Measurements from ENCODE around the gene B4GALT3. TPM values are rescaled to one million over a fixed set of nuclear protein-coding genes. Genes with fewer than 3 reads are reported as not detected.

Gene B4GALT3
- total RNA-seq, 1 donor from 2014 or later = 49.4 TPM

DNA sequence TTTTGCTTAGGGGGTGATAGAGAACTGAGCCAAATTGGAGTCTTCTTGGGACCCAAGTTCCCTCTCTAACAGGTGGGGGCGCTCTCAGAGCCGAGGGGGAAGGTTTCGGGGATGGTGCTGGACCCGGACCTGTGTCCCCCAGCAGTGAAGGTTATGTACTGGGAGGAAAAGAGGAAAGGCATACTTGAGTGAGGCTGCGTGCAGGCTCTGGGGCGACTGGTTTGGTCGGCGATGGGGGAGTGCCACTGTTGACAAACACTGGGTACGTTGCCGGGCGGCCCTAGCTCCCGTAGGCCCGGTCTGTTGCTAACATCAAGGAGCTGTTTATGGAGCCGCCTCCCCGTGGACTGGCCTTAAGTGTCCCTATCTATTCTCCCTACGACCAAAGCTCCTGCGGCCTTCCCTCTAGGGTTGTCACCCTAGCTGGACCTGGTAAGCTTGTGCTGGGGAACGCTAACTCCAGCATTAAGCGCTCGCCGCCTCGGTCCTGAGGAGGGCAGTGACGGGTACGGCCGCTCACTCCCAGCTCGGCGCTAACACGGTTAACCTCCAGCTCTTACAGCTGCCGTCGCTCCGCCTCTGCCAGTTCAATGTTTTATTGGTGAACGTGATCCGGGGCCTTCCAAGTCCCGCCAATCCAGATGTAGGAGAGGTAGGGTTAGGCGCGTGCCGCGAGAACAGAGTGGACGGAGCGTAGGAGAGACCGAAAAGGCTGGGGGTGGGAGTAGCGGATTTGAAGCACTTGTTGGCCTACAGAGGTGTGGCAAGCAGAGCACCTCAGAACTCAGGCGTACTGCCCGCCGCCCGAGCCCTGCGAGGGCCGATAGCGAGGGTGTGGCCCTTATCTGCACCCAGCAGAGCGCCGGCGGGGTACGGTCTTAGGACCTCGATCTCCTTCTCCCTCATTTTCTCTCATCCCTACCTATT is 11.3 kb downstream of the B4GALT3 start, which contains the start of gene PPOX:
Gene PPOX, plus strand, starts transcription at position 685 of the 927 bp plus-strand sequence. CDS start 422 bp downstream, outside the sequence.
- intact Hi-C loops (cut with micrococcal nuclease) = loop anchor here (1.0 to 2.0 kb wide), 6 partner anchors 11 to 59 kb away; partner anchors contain the start of genes B4GALT3, DEDD, NDUFS2 and UFC1

DNA sequence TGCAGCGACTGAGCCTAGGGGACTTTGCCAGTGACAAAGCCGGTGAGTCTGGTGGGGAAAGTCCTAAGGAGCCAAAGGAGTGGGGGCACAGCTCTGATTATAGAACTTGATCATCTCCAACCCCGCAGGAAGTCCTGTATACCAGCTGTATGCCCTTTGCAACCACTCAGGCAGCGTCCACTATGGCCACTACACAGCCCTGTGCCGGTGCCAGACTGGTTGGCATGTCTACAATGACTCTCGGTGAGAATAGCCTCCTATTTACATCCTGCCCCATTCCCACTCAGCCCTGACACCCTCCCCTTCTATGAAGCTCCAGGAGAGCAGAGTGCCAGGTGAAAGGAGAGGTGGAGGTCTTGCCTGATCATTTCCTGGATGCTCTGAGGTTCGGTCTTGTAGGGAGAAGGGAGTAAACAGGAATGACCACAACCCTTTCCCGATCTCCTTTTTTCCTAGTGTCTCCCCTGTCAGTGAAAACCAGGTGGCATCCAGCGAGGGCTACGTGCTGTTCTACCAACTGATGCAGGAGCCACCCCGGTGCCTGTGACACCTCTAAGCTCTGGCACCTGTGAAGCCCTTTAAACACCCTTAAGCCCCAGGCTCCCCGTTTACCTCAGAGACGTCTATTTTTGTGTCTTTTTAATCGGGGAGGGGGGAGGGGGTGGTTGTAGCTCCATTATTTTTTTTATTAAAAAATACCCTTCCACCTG is 12.3 kb downstream of the B4GALT3 start:
- intact Hi-C loops (cut with micrococcal nuclease) = no loop called here

DNA sequence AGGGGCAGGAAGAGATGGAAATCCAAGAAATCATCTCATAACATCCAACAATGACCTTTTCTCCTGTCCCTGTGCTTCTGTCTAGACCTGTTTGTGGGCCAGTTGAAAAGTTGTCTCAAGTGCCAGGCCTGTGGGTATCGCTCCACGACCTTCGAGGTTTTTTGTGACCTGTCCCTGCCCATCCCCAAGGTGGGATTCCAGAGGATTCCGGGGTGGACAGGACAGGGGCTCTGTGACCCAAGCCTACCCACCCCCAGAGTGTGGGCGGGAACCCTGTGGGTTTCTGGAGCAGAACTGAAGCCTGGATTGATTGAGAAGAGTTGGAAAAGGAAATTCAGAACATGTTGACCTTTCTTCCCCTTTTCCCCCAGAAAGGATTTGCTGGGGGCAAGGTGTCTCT is 13.5 kb downstream of the B4GALT3 start:
- intact Hi-C loops (cut with micrococcal nuclease) = no loop called here

DNA sequence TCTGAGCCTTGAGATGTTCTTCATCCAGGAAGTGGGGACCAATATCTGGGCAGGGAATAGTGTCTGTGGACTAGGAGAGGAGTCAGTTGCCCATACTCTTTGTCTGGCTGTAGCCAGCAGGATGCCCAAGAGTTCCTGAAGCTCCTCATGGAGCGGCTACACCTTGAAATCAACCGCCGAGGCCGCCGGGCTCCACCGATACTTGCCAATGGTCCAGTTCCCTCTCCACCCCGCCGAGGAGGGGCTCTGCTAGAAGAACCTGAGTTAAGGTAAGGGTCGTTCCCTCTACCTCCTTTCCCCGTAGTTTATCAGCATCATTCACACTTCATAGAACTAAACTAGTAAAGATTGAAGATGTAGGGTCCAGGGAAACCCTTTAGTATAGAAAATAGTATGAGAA is 14.5 kb downstream of the B4GALT3 start:
- intact Hi-C loops (cut with micrococcal nuclease) = no loop called here

DNA sequence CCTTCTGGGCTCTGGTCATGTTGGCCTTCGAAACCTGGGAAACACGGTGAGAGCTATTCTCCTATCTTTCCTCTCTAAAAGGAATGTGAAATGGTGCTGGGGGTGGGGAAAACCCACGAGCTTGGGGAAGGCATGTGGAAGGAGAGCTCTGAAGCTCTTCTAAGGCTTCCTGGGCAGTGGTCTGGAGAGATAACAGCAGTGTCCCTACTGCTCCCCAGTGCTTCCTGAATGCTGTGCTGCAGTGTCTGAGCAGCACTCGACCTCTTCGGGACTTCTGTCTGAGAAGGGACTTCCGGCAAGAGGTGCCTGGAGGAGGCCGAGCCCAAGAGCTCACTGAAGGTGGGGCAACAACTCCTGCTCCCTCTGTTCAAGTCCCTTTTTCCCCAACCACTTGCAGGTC is 15.3 kb downstream of the B4GALT3 start:
- intact Hi-C loops (cut with micrococcal nuclease) = no loop called here

DNA sequence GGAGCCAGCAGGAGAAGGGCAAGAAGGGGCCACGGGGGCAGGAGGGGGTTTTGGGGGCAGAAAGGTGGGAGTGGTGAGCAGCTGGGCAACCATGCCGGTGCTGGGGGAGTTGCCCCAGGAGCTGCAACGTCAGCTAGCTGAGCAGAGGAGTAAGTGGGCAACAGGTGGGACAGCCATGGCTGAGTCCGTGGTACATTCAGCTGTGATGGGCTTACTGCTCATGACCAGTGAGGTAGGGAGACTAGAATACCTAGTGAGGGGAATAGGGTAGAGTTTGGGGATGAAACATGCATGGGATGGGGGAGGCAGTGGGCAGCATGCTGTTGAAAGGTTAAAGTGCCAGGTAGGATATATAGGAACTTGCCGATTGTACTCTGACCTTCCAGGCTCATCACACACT is 15.7 kb downstream of the B4GALT3 start:
- intact Hi-C loops (cut with micrococcal nuclease) = no loop called here

DNA sequence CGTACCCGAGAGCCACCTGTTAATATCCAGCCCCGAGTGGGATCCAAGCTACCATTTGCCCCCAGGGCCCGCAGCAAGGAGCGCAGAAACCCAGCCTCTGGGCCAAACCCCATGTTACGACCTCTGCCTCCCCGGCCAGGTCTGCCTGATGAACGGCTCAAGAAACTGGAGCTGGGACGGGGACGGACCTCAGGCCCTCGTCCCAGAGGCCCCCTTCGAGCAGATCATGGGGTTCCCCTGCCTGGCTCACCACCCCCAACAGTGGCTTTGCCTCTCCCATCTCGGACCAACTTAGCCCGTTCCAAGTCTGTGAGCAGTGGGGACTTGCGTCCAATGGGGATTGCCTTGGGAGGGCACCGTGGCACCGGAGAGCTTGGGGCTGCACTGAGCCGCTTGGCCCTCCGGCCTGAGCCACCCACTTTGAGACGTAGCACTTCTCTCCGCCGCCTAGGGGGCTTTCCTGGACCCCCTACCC is 16.6 kb downstream of the B4GALT3 start:
- intact Hi-C loops (cut with micrococcal nuclease) = no loop called here

DNA sequence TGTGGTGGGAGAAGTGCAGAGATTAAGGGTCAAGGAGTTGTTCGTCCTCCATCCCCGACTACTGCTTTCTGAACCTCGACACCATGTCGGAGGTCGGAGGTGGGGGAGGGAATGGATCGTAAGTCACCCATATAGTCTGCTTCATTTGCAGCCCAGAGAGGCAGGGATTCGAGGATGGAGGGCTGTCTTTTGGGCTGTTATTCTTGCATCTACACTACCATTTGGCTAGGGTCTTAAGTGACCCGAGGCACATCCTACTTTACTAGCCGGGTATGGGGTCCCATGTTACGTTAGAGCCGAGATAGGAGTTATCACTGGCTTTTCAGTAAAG is 17.4 kb downstream of the B4GALT3 start:
- intact Hi-C loops (cut with micrococcal nuclease) = loop anchor here (2.0 kb wide), 1 partner anchor 43 kb away; the partner anchor contains the start of gene NDUFS2

DNA sequence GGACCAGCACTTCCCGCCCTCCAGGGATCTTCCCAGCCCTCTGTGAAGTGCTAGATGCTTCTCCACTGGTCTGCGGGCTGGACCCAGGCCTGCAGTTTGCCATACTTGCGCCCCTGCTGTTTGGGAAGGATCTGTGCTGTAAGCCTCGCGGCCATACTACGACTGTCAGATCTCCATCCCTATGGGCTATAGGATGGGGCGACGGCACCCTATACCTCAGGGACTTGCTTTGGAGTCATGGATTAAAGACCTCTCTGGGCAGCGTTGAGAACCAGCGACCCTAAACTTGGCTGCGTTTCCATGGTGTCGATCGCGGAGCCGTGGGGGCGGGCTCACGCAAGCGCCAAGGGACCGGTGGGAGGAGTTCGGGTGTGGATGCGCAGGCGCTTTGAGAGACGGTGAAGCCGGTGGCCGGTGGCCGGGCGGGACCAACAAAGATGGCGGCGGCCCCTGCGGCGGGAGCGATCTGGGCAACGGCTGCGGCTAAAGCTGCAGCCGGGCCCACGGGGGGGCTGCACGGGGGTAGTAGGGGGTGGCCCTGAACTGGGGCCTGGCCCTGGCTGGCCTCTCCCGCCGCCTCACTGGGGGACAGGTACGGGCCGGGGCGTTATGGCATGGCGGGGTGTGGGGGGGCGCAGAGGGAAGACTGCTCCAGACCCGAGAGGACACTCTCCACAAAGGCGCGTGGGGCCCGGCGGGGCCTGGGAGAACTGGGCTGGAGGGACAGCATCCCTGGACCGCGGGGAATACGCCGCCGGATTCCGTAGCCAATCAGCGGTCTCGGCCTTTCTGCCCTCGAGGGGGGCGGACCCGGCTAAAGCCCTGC is 18.0 kb downstream of the B4GALT3 start, which contains the start of gene USP21:
Gene USP21, plus strand, starts transcription at position 414 of the 826 bp plus-strand sequence. CDS start 1,141 bp downstream, outside the sequence.
- intact Hi-C loops (cut with micrococcal nuclease) = loop anchor here (2.0 kb wide), 1 partner anchor 44 kb away; the partner anchor contains the start of gene NDUFS2

DNA sequence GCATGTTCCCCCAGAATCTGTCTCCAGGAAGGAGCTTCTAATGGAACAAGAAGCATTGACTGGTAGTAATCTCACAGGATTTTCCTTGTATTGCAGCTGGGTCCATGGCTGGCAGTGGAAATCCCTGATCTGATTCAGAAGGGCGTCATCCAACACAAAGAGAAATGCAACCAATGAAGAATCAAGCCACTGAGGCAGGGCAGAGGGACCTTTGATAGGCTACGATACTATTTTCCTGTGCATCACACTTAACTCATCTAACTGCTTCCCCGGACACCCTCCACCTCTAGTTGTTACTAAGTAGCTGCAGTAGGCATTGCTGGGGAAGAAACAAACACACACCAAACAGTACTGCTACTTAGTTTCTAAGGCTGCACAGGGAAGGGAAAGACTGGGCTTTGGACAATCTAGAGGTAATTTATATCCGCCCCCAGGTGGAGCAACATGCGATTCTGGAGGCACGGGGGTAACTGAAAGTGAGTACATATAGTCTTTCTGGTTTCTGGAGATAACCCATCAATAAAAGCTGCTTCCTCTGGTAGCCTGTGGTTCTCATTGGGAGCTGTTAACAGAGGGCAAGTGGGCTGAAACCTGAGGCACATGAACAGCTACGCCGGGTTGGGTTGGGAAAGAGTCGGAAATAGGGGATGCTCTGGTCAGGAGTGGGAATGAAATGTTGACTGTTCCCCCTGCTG is 18.8 kb downstream of the B4GALT3 start:
- intact Hi-C loops (cut with micrococcal nuclease) = loop anchor here (2.0 kb wide), 1 partner anchor 44 kb away; the partner anchor contains the start of gene NDUFS2

DNA sequence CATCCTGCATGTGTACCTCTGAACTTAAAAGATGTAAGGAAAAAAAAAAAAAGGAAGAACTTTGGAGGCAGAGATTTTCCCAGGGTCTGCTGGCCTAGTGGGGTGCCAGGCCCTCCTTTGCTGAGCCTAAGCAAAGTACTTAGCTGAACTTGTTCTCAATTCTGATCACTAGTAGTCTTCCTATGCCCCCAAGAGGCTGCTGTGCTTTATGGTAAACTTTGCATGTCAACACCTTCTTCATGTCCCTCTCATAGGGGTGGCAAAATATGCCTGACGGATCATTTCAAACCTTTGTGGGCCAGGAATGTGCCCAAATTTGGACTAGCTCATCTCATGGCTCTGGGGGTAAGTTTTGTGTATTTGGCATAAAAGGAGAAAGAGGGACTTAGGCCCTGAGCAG is 19.4 kb downstream of the B4GALT3 start:
- intact Hi-C loops (cut with micrococcal nuclease) = loop anchor here (2.0 kb wide), 1 partner anchor 45 kb away; the partner anchor contains the start of gene NDUFS2

DNA sequence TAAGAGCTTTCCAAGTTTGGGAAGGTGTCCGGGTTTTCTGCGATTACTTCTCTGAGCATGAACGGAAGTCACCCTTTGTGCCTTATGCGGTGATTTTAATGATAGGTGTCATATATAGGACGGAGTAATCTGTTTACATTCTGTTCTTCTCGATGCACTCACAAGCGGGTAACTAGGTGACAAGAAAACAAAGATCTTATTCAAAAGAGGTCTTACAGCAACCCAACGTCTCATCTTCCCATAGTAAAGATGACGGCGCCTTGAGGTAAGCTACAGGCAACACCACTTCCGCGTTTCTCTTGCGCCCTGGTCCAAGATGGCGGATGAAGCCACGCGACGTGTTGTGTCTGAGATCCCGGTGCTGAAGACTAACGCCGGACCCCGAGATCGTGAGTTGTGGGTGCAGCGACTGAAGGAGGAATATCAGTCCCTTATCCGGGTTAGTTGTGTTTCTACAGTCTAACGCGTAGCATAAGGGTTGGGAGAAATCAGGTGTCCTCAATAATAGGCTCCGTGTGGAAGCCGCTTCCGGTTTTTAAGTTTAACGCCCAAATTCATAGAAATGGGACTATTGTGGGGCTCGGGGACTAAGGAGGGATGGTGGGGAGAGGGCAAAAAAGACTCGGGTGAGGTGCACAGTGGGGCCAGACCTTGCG is 23.5 kb downstream of the B4GALT3 start, which contains the start of gene UFC1:
Gene UFC1, plus strand, starts transcription at position 297 of the 656 bp plus-strand sequence. Its CDS starts 20 bp downstream, at position 317.
- intact Hi-C loops (cut with micrococcal nuclease) = loop anchor here (1.0 to 2.0 kb wide), 5 partner anchors 13 to 108 kb away; partner anchors contain the start of genes DEDD, NIT1, PFDN2 and PPOX

DNA sequence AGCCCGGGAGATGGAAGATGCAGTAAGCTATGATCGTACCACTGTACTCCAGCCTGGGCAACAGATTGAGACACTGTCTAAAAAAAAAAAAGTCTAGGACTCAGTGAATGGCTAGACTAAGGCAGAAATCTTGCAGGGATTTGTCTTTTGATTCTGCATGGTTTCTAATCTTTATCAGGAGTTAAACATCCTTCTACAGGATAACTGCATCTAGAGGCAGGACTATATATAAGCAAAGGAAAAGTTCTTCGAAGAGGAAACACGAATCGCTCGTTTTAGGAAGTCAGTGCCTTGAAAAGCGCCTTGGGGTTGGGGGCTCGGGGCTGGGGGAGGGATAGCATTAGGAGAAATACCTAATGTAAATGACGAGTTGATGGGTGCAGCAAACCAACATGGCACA is 24.1 kb downstream of the B4GALT3 start:
- intact Hi-C loops (cut with micrococcal nuclease) = loop anchor here (1.0 to 2.0 kb wide), 5 partner anchors 14 to 107 kb away; partner anchors contain the start of genes DEDD, NIT1, PFDN2 and PPOX

DNA sequence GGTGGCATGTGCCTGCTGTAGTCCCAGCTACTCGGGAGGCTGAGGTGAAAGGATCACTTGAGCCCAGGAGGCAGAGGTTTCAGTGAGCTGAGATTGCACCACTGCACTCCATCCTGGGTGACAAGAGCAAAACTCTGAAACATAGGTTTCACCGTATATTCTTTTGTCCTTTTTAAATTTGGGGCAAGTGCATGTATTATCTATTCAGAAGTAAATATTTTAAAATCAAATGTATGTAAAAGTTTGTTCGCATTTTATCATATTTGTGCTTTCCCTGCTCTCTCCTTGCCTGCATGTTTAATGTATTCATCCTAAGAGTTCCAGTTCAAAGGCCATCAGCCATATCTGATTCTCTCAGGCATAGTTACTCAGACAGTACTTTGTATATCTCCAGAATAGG is 31.5 kb downstream of the B4GALT3 start:
- intact Hi-C loops (cut with micrococcal nuclease) = no loop called here

DNA sequence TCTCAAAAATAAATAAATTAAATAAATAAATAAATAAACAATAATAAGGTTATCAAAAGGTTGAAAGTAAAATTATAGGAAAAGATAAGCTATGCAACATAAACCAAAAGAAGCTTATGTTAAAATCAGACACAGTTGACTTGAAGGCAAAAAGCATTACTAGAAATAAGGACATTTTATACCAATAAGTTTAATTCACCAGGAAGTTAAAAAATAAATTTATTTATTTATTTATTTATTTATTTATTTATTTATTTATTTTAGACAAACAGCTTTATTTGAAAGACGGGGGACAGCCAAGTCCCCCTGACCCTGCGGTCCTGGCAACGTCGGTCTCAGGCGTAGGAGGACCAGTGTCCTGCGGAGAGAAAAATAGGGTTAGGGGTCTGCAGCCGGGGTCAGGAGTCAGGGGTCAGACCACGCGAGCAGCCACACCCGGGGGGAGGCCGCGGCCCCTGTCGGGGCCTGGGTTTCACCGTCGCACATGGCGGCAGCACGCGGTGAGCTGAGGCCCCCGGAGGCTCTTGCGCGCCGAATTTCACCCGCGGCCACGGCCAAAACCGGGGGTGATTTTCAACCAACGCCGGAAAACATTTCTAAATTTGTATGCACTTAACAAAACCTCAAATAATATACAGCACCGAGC is 36.4 kb downstream of the B4GALT3 start:
- intact Hi-C loops (cut with micrococcal nuclease) = no loop called here

DNA sequence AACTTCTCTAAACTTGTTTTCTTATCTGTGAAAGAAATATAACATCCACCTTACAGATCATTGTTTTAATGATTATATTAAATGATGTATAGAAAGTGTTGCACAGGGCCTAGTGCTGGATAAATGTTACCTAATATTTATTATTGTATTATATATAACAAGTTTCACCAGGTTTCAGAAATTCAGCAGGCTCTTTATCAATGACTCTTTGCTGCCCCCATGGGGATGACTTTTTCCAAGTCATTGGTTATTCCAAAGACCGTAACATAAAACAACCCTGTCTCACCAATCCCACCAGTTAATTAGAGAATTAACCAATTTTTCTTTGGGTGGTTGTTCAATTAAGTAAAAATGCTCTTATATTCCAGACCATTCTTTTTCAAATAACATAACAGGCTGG is 37.5 kb downstream of the B4GALT3 start:
- intact Hi-C loops (cut with micrococcal nuclease) = loop anchor here (1.0 to 10.0 kb wide), 2 partner anchors 67 to 145 kb away; no protein-coding TSS in a partner anchor

DNA sequence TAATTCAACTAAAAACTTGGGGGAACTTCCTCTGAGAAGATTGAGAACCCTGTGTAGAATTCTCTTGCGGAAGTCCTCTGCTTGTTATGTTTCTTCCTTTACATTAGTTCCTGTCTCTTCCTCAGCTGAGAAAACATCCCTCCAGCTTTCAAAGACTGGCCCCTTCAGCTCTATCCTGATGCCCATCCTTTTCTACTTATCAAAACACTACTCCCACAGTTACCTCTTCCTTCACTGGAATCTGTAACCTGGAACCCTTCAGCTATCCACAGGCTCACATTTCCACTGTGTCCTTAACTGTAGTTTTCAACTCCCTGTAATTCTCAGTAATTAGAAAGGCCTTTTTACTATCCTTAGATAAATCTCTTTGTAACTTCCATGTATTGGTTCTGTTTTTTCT is 38.9 kb downstream of the B4GALT3 start:
- intact Hi-C loops (cut with micrococcal nuclease) = loop anchor here (10.0 kb wide), 1 partner anchor 144 kb away; no protein-coding TSS in a partner anchor

DNA sequence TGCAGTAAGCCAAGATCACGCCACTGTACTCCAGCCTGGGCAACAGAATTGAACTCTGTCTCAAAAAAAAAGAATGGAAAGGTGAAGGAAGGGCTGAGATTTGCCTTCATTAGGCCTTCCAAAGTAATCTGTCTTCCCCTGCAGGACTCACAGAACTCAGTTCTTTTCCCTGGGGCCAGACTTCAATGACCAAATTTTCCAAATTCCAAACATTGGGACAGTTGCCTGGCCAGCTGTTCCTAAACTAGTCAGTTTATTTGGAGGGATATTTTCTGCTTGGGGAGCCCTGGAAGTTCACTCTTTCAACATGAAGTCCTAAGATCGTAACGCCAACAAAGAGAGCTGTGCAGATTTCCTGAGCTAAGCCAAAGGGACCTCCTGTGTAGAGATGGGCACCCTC is 39.4 kb downstream of the B4GALT3 start:
- intact Hi-C loops (cut with micrococcal nuclease) = loop anchor here (10.0 kb wide), 1 partner anchor 143 kb away; no protein-coding TSS in a partner anchor

All from T-helper 2 cell treated with Interferon-gamma antibody and Interleukin-4, amounts not matched to agents 100 ng/mL and 5 ng/mL, for 36 hours (primary cell).